Adipose tissue (tissue), 3 donors: Measurements from ENCODE around the gene KIF2C. TPM values are rescaled to one million over a fixed set of nuclear protein-coding genes. Genes with fewer than 3 reads are reported as not detected.

Experiments used
- polyA plus RNA-seq, 3 donors: library from polyadenylated mRNA; stranded (reverse); fragments of 200-250 nt; gene quantifications; one replicate each; pipeline ENCODE4 v1.2.3, GENCODE V29; 2013
- donor health status: healthy with polysubstance abuse.
- donor health status: Bipolar disorder and iron deficiency.
- donor health status: healthy.

Gene KIF2C
- polyA plus RNA-seq, 3 donors: 0.18 to 0.45 (median 0.45) TPM

Other genes starting within 250 kb of the KIF2C start
- gene TMEM53, start 65.4 kb upstream of the KIF2C start, polyA plus RNA-seq: 10 to 100 TPM in 2 of 3 donors, 1 to 10 TPM in 1; 9.0 to 24.6 (median 13.3) TPM
- 1 to 10 TPM in 2 of 3 donors, under 1 TPM in 1; 0.56 to 5.1 (median 4.4) TPM for gene ARMH1, start 65.1 kb upstream of the KIF2C start, polyA plus RNA-seq
- not detected for gene RNU5D-1, start 8.7 kb upstream of the KIF2C start, polyA plus RNA-seq
- gene RPS8, start 35.7 kb downstream of the KIF2C start, polyA plus RNA-seq: 1,000 to 10,000 TPM; 1,595 to 3,591 (median 2,179) TPM
- gene BEST4, start 48.3 kb downstream of the KIF2C start, polyA plus RNA-seq: under 1 TPM in 2 of 3 donors, not detected in 1; 0.16 to 0.21 TPM
- 10 to 100 TPM in 2 of 3 donors, 1 to 10 TPM in 1; 6.7 to 50.9 (median 39.8) TPM for gene PLK3, start 60.5 kb downstream of the KIF2C start, polyA plus RNA-seq
- gene DYNLT4, start 67.5 kb downstream of the KIF2C start, polyA plus RNA-seq: under 1 TPM in 2 of 3 donors, not detected in 1; 0.25 to 0.74 TPM
- 10 to 100 TPM in 2 of 3 donors, 1 to 10 TPM in 1; 1.6 to 12.0 (median 10.8) TPM for gene BTBD19, start 68.7 kb downstream of the KIF2C start, polyA plus RNA-seq
- under 1 TPM; 0.26 to 0.56 (median 0.37) TPM for gene PTCH2, start 103.4 kb downstream of the KIF2C start, polyA plus RNA-seq
- gene EIF2B3, start 246.8 kb downstream of the KIF2C start, polyA plus RNA-seq: 10 to 100 TPM; 13.5 to 28.0 (median 17.7) TPM